Mesenteric fat pad (tissue), 1 donor: Measurements from ENCODE around the gene SPATS2. TPM values are rescaled to one million over a fixed set of nuclear protein-coding genes. Genes with fewer than 3 reads are reported as not detected.
"Not testable (repeated sequence)": the region's sequence is repeated elsewhere in the genome, so short reads cannot be mapped to it uniquely, and the experiment has no call there.

Experiments
- DNase-seq: peaks from one replicate; pipeline ENCODE4 v3.0.0-alpha.2; 2020; ENCODE audit warnings: low spot score
- long read RNA-seq: library from polyadenylated mRNA; unstranded; transcript quantifications from one replicate; pipeline ENCODE4 v2.0.0, GENCODE V29; 2020
- total RNA-seq: library from RNA; stranded (reverse); fragmentation: NEBNext Ultra II Directional; extraction: Animal tissue kit (Norgen Biotek cat#: 25700); gene quantifications from one replicate; pipeline ENCODE4 v1.2.1, GENCODE V29; 2021
- donor health status: DM: yes; HTN: yes; CAD: no.

Gene SPATS2
- total RNA-seq = 9.9 TPM
- long read RNA-seq, partial matches to known transcripts = 3 of 8 reads
- long read RNA-seq, other reads (novel, unspliced or antisense) = 1 of 8 reads

DNA sequence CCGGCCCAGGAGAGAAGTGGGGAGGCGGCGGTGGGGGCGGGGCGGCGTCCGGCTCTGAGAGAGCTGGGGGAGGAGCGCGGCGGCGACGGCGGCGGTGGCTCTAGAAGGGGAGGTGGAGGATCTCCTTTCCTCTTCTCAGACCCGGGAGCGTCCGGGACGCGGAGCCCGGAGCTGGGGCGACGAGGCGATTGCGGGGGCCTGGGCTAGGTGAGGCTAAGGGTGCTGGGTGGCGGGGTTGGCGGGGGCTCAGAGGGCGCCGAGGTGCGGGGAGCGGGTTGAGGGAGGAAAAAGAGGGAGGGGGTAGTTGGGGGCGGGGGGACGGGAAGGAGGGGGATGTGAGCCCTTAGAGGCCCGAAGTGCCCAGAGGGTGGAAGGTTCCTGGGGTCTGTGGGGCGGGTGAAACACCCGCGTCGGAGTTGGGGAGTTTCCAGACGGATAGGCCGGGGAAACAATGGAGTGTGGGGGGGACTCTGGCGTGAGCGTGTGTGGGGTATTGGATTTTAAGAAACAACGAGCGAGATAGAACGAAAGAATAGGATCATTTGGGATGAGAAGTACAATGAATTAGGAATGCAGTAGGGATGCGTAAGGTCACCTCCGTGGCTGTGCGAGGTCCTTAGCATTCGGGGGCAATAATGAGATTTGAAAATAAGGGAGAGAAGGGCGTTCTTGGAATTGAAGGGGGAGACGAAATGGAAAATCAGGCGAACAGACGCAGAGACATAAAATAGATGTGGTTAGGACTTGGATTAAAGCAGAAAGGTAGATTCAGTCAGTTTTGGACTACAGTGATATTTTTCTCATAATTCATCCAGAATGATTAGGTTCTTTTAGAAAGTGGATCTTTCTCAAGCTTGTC, at the start of gene SPATS2:
Gene SPATS2 (plus strand): TSS at position 82 of the 859 bp plus-strand sequence. CDS start 93,551 bp downstream, outside the sequence.
- DNase-seq = no peak

GRCh38 chr12:49320411-49321103, 46.7 kb upstream of the SPATS2 start:
- DNase-seq = not testable (repeated sequence)

GRCh38 chr12:49322367-49322707, 44.9 kb upstream of the SPATS2 start:
- DNase-seq = no peak

- DNase-seq = peak; percentile 98
Measured at GRCh38 chr12:49322708-49323523, 44.3 kb upstream of the SPATS2 start, which contains the start of gene TROAP. Gene TROAP, plus strand, starts transcription at chr12:49323255. Its CDS starts 354 bp downstream, at chr12:49323609.

DNA sequence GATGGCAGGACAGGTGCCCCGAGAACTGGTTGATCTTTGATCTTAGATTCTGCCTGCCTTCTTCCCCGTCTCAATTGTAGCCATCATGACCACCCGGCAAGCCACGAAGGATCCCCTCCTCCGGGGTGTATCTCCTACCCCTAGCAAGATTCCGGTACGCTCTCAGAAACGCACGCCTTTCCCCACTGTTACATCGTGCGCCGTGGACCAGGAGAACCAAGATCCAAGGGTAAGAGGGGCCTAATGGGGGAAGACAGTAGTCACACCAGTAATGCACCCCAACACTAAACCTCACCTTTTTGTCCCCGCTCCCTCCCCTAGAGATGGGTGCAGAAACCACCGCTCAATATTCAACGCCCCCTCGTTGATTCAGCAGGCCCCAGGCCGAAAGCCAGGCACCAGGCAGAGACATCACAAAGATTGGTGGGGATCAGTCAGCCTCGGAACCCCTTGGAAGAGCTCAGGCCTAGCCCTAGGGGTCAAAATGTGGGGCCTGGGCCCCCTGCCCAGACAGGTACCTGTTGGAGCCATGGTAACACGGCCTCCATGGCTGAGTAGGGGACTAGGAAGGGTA, 43.7 kb upstream of the SPATS2 start:
- DNase-seq = no peak

DNA sequence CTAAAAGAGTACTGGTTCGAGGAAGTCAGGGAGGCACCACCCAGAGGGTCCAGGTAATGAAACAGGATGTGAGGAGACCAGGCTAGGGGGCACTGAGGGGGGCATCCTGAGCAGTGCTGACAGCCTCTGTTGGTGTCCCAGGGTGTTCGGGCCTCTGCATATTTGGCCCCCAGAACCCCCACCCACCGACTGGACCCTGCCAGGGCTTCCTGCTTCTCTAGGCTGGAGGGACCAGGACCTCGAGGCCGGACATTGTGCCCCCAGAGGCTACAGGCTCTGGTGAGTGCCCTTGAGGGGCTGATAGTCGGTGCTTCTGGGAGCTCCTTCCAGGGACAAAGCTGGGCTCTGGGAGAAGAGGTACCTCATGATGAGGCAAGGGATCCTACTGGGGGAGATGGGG, 41.7 kb upstream of the SPATS2 start:
- DNase-seq = no peak

- no peak for DNase-seq
Measured at GRCh38 chr12:49327368-49327767, 39.9 kb upstream of the SPATS2 start.

- no peak for DNase-seq
Measured at GRCh38 chr12:49327887-49328286, 39.4 kb upstream of the SPATS2 start.

DNA sequence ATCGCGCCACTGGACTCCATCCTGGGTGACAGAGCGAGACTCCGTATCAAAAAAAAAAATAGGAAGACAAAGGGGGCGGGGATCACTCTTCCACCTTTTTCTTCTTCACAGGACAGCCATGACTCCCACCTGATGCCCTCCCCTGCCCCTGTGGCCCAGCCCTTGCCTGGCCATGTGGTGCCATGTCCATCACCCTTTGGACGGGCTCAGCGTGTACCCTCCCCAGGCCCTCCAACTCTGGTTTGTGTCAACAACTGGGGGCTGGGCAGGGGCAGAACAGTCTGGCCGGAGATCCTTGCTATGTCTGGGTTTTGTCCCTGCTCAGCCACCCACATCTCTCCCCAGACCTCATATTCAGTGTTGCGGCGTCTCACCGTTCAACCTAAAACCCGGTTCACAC, 38.4 kb upstream of the SPATS2 start:
- no peak for DNase-seq

GRCh38 chr12:49330032-49330619, 37.1 kb upstream of the SPATS2 start:
- DNase-seq = no peak

GRCh38 chr12:49330631-49331379, 36.5 kb upstream of the SPATS2 start:
- peak; percentile 35 for DNase-seq

GRCh38 chr12:49331380-49332222, 35.7 kb upstream of the SPATS2 start:
- DNase-seq = peak; percentile 85

- peak; percentile 76 for DNase-seq
Measured at GRCh38 chr12:49332441-49332861, 34.8 kb upstream of the SPATS2 start.

- peak; percentile 85 for DNase-seq
Measured at GRCh38 chr12:49332891-49333371, 34.3 kb upstream of the SPATS2 start.

GRCh38 chr12:49333778-49334177, 33.5 kb upstream of the SPATS2 start:
- peak; percentile 75 for DNase-seq

- DNase-seq = peak; percentile 78
Measured at GRCh38 chr12:49334226-49334625, 33.0 kb upstream of the SPATS2 start.

DNA sequence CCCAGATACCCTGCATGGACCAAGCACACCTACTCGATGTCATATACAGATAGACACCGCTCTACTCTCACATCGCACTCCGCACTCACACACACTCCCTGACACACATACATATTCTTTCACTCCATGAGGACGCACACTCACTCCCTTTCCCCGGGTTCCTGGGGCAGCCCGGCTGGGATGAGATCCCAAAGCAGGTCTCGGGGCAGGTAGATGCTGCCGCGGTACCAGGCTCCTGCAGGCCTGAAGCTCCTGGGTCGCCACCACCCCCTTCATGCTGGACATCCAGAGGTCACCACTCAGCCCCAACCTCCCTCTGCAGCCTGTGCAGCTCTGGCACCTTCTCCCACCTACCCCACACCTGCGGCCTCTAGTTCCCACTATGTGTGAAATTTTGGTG, 32.6 kb upstream of the SPATS2 start:
- DNase-seq = peak; percentile 64

- peak; percentile 75 for DNase-seq
Measured at GRCh38 chr12:49335118-49335954, 31.9 kb upstream of the SPATS2 start.
